HL-60/S4 treated with phorbol 12-myristate 13-acetate at 8.2 ng/mL for 4 days and 3 days (cell line): ENCODE results near the gene TASP1.
"Not testable (repeated sequence)": the region's sequence is repeated elsewhere in the genome, so short reads cannot be mapped to it uniquely, and the experiment has no call there.

Experiments used
- in situ Hi-C: fragments of 300-500 bp; cut with MboI; formaldehyde crosslinking; loops from 2 replicates; pipeline ENCODE4 v1.15.0; 2022; ENCODE audit warnings: low sequenced_read_pairs

The TASP1 gene

GRCh38 chr20:13507646-13508045, 131.1 kb downstream of the TASP1 start:
- in situ Hi-C loops, result no loop called here

- in situ Hi-C loops, result no loop called here
These were observed 137.2 kb downstream of the TASP1 start for GRCh38 chr20:13501500-13501899.

- in situ Hi-C loops, result no loop called here
These were observed 144.7 kb downstream of the TASP1 start for GRCh38 chr20:13494019-13494418.

- in situ Hi-C loops, result no loop called here
These were observed 145.6 kb downstream of the TASP1 start for GRCh38 chr20:13493143-13493542.

GRCh38 chr20:13492001-13492481, 146.7 kb downstream of the TASP1 start:
- in situ Hi-C loops, result no loop called here

- in situ Hi-C loops, result no loop called here
These were observed 151.5 kb downstream of the TASP1 start for GRCh38 chr20:13487202-13487601.

GRCh38 chr20:13486694-13487093, 152.0 kb downstream of the TASP1 start:
- in situ Hi-C loops, result no loop called here

- in situ Hi-C loops, result no loop called here
These were observed 153.2 kb downstream of the TASP1 start for GRCh38 chr20:13485576-13485975.

- in situ Hi-C loops, result not testable (repeated sequence)
These were observed 153.7 kb downstream of the TASP1 start for GRCh38 chr20:13485019-13485418.

- in situ Hi-C loops, result not testable (repeated sequence)
These were observed 155.3 kb downstream of the TASP1 start for GRCh38 chr20:13483472-13483871.

GRCh38 chr20:13478366-13478765, 160.4 kb downstream of the TASP1 start:
- in situ Hi-C loops, result no loop called here

GRCh38 chr20:13474467-13474866, 164.3 kb downstream of the TASP1 start:
- in situ Hi-C loops, result no loop called here

- in situ Hi-C loops, result no loop called here
These were observed 169.5 kb downstream of the TASP1 start for GRCh38 chr20:13469262-13469661.

GRCh38 chr20:13468166-13468565, 170.6 kb downstream of the TASP1 start:
- in situ Hi-C loops, result no loop called here

- in situ Hi-C loops, result no loop called here
These were observed 174.0 kb downstream of the TASP1 start for GRCh38 chr20:13464702-13465101.

- in situ Hi-C loops, result no loop called here
These were observed 176.8 kb downstream of the TASP1 start for GRCh38 chr20:13461849-13462458.

- in situ Hi-C loops, result no loop called here
These were observed 179.8 kb downstream of the TASP1 start for GRCh38 chr20:13458860-13459451.

GRCh38 chr20:13457487-13457886, 181.2 kb downstream of the TASP1 start:
- in situ Hi-C loops, result no loop called here

GRCh38 chr20:13455713-13456112, 183.0 kb downstream of the TASP1 start:
- in situ Hi-C loops, result no loop called here

- in situ Hi-C loops, result no loop called here
These were observed 185.4 kb downstream of the TASP1 start for GRCh38 chr20:13453367-13453766.

- in situ Hi-C loops, result no loop called here
These were observed 186.1 kb downstream of the TASP1 start for GRCh38 chr20:13452470-13453124.

- in situ Hi-C loops, result no loop called here
These were observed 188.8 kb downstream of the TASP1 start for GRCh38 chr20:13449868-13450434.
